T-helper 2 cell treated with Interferon-gamma antibody and Interleukin-4, amounts not matched to agents 5 μg/mL and 100 μg/mL, for 36 hours (primary cell): ENCODE data around the gene ZMYND12.

Experiments used
- DNase-seq: peaks from one replicate; pipeline ENCODE4 v3.0.0; 2021; ENCODE audit warnings: low spot score
- H3K27ac Mint-ChIP-seq: one replicate; pipeline ENCODE4 v1.8.0; 2021; ENCODE audit warnings: mild to moderate bottlenecking, mixed read lengths
- H3K27me3 Mint-ChIP-seq: one replicate; pipeline ENCODE4 v1.8.0; 2021; ENCODE audit warnings: low read depth, mixed read lengths
- H3K36me3 Mint-ChIP-seq: one replicate; pipeline ENCODE4 v1.8.0; 2021; ENCODE audit warnings: low read depth, mixed read lengths
- H3K4me1 Mint-ChIP-seq: one replicate; pipeline ENCODE4 v1.8.0; 2021; ENCODE audit warnings: low read depth, mixed read lengths
- H3K4me3 Mint-ChIP-seq: one replicate; pipeline ENCODE4 v1.8.0; 2022; ENCODE audit warnings: mild to moderate bottlenecking, moderate library complexity, mixed read lengths
- H3K9me3 Mint-ChIP-seq: one replicate; pipeline ENCODE4 v1.8.0; 2021; ENCODE audit warnings: mixed read lengths

The ZMYND12 gene

GRCh38 chr1:42392967-42393848 lies 62.6 kb downstream of the ZMYND12 start:
- H3K4me1 Mint-ChIP-seq, result peaks cover 4% of the 10 kb centered on the region
- H3K9me3 Mint-ChIP-seq, result no peaks in the 10 kb centered on the region

DNA sequence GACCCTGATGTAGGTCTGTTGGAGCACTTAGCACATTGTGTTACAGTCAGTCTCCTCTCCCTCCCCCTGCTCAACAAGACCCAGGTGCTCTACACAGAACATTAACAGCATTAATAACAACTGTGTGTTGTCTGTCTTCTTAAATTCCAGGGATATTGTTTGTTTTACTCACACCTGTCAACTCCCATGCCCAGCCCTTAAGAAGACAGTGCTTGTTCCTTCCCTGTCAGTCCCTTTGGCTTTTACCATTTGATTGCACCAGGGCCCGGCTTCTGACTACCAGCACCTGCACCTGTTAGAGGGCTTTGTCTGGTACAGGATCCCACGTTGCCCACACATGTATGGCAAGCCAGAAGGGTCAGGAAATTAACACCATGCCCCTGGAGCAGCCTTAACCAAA lies 63.6 kb downstream of the ZMYND12 start:
- Mint-ChIP-seq H3K27me3 (no peaks in the 10 kb centered on the region), H3K36me3 (no peaks in the 10 kb centered on the region), H3K4me3 (no peak overlapping the region), H3K4me1 (peaks cover 4% of the 10 kb centered on the region), H3K27ac (no peak overlapping the region), H3K9me3 (no peaks in the 10 kb centered on the region)
- DNase-seq, result no peak

More at GRCh38 chr1:42392967-42393848, 62.6 kb downstream of the ZMYND12 start:
- no peak for DNase-seq
- Mint-ChIP-seq H3K4me3 (no peak overlapping the region), H3K36me3 (no peaks in the 10 kb centered on the region), H3K27ac (no peak overlapping the region), H3K27me3 (no peaks in the 10 kb centered on the region)

DNA sequence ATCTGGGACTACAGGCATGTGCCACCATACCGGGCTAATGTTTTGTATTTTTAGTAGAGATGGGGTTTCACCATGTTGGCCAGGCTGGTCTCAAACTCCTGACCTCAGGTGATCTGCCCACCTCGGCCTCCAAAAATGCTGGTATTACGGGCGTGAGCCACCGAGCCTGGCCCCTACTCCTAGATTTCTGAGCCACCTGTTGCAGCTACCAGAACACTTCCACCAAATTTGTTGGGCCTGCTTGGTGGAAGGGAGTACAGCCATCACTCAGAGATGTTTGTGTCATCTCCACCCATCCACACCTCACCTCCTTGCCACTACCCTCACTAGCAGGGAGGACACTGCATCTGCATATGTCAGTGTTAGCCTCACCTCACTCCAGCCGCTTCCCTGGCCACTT lies 69.8 kb downstream of the ZMYND12 start:
- H3K27me3 Mint-ChIP-seq, result peaks cover 15% of the 10 kb centered on the region
- H3K4me1 Mint-ChIP-seq, result no peaks in the 10 kb centered on the region
- no peak for DNase-seq
- H3K9me3 Mint-ChIP-seq, result no peaks in the 10 kb centered on the region
- no peaks in the 10 kb centered on the region for H3K36me3 Mint-ChIP-seq
- H3K4me3 Mint-ChIP-seq, result no peak overlapping the region
- H3K27ac Mint-ChIP-seq, result no peak overlapping the region

DNA sequence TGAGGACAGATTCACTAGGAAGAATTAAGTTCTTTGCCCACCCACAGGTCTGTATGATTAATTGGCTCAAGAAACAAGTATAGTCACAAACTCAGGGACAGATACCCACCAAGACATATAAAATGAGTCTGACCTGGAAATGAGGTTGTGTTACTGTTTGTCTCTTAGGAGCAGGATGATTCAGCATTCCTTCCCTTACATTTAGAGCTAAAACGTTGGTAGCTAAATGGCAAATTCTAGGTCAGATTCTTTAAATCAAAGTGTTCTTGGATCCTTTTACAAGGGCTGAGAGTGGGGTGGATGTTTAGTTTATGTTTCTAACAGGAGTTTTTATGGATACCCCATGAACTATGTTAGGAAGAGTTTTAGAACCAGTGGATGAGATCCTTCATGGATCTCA lies 70.5 kb downstream of the ZMYND12 start:
- DNase-seq, result no peak
- Mint-ChIP-seq H3K9me3 (no peaks in the 10 kb centered on the region), H3K4me3 (no peak overlapping the region), H3K4me1 (no peaks in the 10 kb centered on the region), H3K27me3 (peaks cover 15% of the 10 kb centered on the region), H3K36me3 (no peaks in the 10 kb centered on the region), H3K27ac (no peak overlapping the region)

DNA sequence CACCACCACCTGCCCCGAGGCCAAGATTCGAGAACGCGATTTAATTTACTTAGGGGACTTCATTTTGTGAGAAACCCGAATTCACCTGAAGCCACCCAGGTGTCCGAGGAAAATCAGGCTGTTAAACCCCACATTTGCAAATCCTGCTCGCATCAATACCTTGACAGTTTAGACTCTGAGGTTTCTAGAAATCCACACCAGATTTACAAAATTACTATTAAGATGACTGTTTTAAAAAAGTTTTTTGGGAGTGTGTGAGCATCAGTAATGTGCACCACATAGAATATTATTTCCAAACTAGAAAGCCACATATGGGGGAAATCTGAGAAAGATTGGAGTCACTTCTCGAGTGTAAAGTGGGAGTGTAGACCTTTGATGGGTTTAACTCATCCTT lies 74.5 kb downstream of the ZMYND12 start:
- Mint-ChIP-seq H3K27ac (no peak overlapping the region), H3K27me3 (peaks cover 37% of the 10 kb centered on the region), H3K4me3 (peak overlapping the region; percentile 54)

DNA sequence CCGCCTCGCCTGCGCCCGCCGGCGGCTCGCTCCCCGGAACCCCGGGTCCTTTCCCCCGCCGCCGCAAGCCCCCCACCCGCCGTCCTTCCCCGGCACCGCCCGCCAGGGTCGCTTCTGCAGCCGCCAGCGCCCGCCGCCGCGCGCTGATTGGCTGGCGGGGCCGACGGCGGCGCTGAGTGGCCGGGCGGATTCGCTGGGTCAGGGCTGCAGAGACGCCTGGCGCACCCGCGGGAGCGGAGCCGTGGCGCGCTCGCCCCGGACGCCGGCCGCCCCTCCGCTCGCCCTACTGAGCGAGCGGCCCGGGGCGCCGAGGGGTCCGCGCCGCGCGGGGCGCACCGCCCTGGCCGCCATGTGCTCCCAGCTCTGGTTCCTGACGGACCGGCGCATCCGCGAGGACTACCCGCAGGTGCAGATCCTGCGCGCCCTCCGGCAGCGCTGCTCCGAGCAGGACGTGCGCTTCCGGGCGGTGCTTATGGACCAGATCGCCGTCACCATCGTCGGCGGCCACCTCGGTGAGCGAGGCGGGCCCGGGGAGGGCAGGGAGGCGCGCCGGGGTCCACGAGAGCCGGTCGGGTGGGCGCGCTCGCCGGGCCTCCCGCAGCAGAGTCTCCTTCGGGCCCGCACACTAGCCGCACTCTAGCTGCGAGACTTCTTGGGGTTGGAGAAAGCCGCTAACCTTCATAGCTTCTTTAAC lies 75.1 kb downstream of the ZMYND12 start, which contains the start of gene RIMKLA:
Gene RIMKLA (plus strand): TSS at position 207 of the 694 bp plus-strand sequence. CDS start 143 bp downstream, at position 350.
- Mint-ChIP-seq H3K4me1 (peaks cover 4% of the 10 kb centered on the region), H3K4me3 (peak within 1 kb of the TSS; percentile 80), H3K9me3 (no peaks in the 10 kb centered on the region), H3K27ac (no peak within 1 kb of the TSS), H3K36me3 (no peaks in the 10 kb centered on the region), H3K27me3 (peaks cover 37% of the 10 kb centered on the region)
- peak; percentile 63 for DNase-seq

More for the DNA sequence above, 74.5 kb downstream of the ZMYND12 start:
- H3K36me3 Mint-ChIP-seq, result no peaks in the 10 kb centered on the region
- no peak for DNase-seq
- peaks cover 4% of the 10 kb centered on the region for H3K4me1 Mint-ChIP-seq
- no peaks in the 10 kb centered on the region for H3K9me3 Mint-ChIP-seq
